ENCODE measurements around the gene HMCN2. TPM values are rescaled to one million over a fixed set of nuclear protein-coding genes. Genes with fewer than 3 reads are reported as not detected.

HMCN2 gene
- total RNA-seq, 1 donor from 2014 or later: 0.15 TPM

DNA sequence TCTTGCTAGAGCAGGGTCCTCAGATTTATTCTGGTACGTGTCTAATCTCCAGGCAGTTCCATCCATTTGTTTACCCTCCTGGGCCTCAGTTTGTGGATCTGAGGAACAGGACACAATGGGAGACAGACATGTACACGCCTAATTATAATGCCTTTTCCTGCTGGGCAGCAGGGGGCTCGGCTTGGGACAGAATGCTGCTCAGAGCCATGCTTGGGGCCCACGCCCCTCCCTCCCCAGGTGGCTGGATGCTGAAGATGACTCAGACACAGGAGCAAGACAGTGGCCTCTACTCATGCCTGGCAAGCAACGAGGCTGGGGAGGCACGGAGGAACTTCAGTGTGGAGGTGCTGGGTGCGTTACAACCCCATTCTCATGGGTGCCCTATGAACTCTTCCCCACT lies 106.5 kb downstream of the HMCN2 start:
- Histone ChIP-seq H3K4me2 (no peak overlapping the region), H3K79me2 (ENCODE audit: low read depth) (no peaks in the 10 kb centered on the region), H2AFZ (replicated peaks) (no peak overlapping the region), H3K36me3 (no peaks in the 10 kb centered on the region), H3K9ac (no peak overlapping the region), H3K9me3 (ENCODE audit: low read depth) (no peaks in the 10 kb centered on the region), H3F3A (ENCODE audit: low read depth) (no peaks in the 10 kb centered on the region), H3K4me1 (peaks cover 4% of the 10 kb centered on the region), H4K20me1 (ENCODE audit: low read depth) (no peaks in the 10 kb centered on the region), H3K27ac (no peak overlapping the region), H3K4me3 (no peak overlapping the region), H3K27me3 (no peaks in the 10 kb centered on the region)
- peaks cover 8% of the 10 kb centered on the region for H3K4me1 Mint-ChIP-seq
- H3K27ac Mint-ChIP-seq: no peak overlapping the region
- peaks cover 11% of the 10 kb centered on the region for H3K27me3 Mint-ChIP-seq (ENCODE audit: insufficient read depth, low read depth)
- H3K36me3 Mint-ChIP-seq: no peaks in the 10 kb centered on the region
- H3K4me3 Mint-ChIP-seq: no peak overlapping the region
- no peak for DNase-seq (ENCODE audit: low spot score)
- no peaks in the 10 kb centered on the region for H3K9me3 Mint-ChIP-seq
- TF ChIP-seq EZH2phosphoT487 (IDR thresholded peaks at IDR 0.05) (no peak), EZH2 (IDR thresholded peaks at IDR 0.05) (no peak)
- TF ChIP-seq, protein P1, sequence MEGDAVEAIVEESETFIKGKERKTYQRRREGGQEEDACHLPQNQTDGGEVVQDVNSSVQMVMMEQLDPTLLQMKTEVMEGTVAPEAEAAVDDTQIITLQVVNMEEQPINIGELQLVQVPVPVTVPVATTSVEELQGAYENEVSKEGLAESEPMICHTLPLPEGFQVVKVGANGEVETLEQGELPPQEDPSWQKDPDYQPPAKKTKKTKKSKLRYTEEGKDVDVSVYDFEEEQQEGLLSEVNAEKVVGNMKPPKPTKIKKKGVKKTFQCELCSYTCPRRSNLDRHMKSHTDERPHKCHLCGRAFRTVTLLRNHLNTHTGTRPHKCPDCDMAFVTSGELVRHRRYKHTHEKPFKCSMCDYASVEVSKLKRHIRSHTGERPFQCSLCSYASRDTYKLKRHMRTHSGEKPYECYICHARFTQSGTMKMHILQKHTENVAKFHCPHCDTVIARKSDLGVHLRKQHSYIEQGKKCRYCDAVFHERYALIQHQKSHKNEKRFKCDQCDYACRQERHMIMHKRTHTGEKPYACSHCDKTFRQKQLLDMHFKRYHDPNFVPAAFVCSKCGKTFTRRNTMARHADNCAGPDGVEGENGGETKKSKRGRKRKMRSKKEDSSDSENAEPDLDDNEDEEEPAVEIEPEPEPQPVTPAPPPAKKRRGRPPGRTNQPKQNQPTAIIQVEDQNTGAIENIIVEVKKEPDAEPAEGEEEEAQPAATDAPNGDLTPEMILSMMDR (IDR thresholded peaks at IDR 0.05): no peak

DNA sequence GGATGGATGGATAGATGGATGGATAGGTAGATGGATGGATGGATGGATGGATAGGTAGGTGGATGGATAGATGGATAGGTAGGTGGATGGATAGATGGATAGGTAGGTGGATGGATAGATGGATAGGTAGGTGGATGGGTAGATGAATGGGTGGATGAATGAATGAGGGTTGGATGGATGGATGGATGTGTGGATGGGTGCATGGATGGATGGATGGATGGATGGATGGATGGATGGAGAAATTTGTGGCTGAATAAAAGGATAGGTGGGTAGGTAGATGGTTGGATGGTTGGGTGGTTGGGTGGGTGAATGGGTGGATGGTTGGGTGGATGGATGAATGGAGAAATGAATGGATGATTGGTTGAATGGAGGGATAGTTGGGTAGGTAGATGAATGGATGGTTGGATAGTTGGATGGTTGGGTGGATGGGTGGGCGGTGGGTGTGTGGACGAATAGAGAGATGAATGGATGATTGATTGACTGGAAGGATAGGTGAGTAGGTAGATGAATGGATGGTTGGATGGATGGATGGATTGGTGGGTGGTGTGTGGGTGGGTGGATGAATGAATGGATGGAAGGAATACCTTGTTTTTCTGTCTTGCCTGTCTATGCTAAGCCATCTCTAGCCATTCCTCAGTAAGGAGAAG lies 108.2 kb downstream of the HMCN2 start:
- H3K27me3 Mint-ChIP-seq (ENCODE audit: insufficient read depth, low read depth): peaks cover 11% of the 10 kb centered on the region
- H3K4me1 ChIP-seq: peaks cover 4% of the 10 kb centered on the region
- TF ChIP-seq EZH2phosphoT487 (IDR thresholded peaks at IDR 0.05) (no peak), EZH2 (IDR thresholded peaks at IDR 0.05) (no peak)
- TF ChIP-seq, protein P1 (IDR thresholded peaks at IDR 0.05): no peak

DNA sequence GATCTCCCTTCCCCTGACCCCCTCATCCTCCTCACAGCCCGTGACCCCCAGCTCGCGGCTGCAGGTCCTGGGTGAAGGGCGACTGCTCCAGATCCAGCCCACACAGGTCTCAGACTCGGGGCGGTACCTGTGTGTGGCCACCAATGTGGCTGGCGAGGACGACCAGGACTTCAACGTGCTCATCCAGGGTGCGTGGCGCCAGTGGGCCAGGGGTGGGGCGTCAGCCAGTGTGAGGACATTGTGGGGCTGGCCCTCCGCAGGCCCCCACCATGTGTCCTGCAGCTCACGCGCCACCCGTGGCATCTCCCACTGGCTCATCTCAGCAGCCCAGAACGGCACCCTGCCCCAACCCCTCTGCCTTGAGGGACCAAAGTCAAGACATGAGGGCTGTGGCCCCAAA lies 112.1 kb downstream of the HMCN2 start:
- Histone ChIP-seq H3F3A (ENCODE audit: low read depth) (no peaks in the 10 kb centered on the region), H2AFZ (replicated peaks) (no peak overlapping the region), H3K79me2 (ENCODE audit: low read depth) (no peaks in the 10 kb centered on the region), H4K20me1 (ENCODE audit: low read depth) (no peaks in the 10 kb centered on the region), H3K27me3 (no peaks in the 10 kb centered on the region), H3K27ac (no peak overlapping the region), H3K4me1 (no peaks in the 10 kb centered on the region), H3K4me3 (no peak overlapping the region), H3K4me2 (no peak overlapping the region), H3K9me3 (ENCODE audit: low read depth) (no peaks in the 10 kb centered on the region), H3K36me3 (no peaks in the 10 kb centered on the region), H3K9ac (no peak overlapping the region)
- no peak overlapping the region for H3K4me3 Mint-ChIP-seq
- no peaks in the 10 kb centered on the region for H3K36me3 Mint-ChIP-seq
- H3K9me3 Mint-ChIP-seq: no peaks in the 10 kb centered on the region
- no peak for TF ChIP-seq EZH2phosphoT487 (IDR thresholded peaks at IDR 0.05)
- TF ChIP-seq EZH2 (IDR thresholded peaks at IDR 0.05): no peak
- TF ChIP-seq, protein P1 (IDR thresholded peaks at IDR 0.05): no peak
- no peak overlapping the region for H3K27ac Mint-ChIP-seq
- H3K27me3 Mint-ChIP-seq (ENCODE audit: insufficient read depth, low read depth): peaks cover 18% of the 10 kb centered on the region
- peaks cover 6% of the 10 kb centered on the region for H3K4me1 Mint-ChIP-seq
- no peak for DNase-seq (ENCODE audit: low spot score)

More for the DNA sequence above, 108.2 kb downstream of the HMCN2 start:
- no peak overlapping the region for H3K27ac ChIP-seq
- no peak overlapping the region for H3K9ac ChIP-seq
- H2AFZ ChIP-seq (replicated peaks): no peak overlapping the region
- H3K9me3 ChIP-seq (ENCODE audit: low read depth): no peaks in the 10 kb centered on the region
- H3K27me3 ChIP-seq: no peaks in the 10 kb centered on the region
- H3K4me2 ChIP-seq: no peak overlapping the region
- H3K4me3 Mint-ChIP-seq: peak overlapping the region; percentile 50
- H3K36me3 ChIP-seq: no peaks in the 10 kb centered on the region
- no peaks in the 10 kb centered on the region for H3K9me3 Mint-ChIP-seq
- no peaks in the 10 kb centered on the region for H3F3A ChIP-seq (ENCODE audit: low read depth)
- H3K79me2 ChIP-seq (ENCODE audit: low read depth): no peaks in the 10 kb centered on the region
- no peak for DNase-seq (ENCODE audit: low spot score)
- H3K27ac Mint-ChIP-seq: no peak overlapping the region
- H4K20me1 ChIP-seq (ENCODE audit: low read depth): no peaks in the 10 kb centered on the region
- H3K4me1 Mint-ChIP-seq: peaks cover 8% of the 10 kb centered on the region
- H3K36me3 Mint-ChIP-seq: no peaks in the 10 kb centered on the region
- no peak overlapping the region for H3K4me3 ChIP-seq

Measured in neural progenitor cell (in vitro differentiated cells).